ENCODE data around the gene UGT1A4.

UGT1A4 gene

DNA sequence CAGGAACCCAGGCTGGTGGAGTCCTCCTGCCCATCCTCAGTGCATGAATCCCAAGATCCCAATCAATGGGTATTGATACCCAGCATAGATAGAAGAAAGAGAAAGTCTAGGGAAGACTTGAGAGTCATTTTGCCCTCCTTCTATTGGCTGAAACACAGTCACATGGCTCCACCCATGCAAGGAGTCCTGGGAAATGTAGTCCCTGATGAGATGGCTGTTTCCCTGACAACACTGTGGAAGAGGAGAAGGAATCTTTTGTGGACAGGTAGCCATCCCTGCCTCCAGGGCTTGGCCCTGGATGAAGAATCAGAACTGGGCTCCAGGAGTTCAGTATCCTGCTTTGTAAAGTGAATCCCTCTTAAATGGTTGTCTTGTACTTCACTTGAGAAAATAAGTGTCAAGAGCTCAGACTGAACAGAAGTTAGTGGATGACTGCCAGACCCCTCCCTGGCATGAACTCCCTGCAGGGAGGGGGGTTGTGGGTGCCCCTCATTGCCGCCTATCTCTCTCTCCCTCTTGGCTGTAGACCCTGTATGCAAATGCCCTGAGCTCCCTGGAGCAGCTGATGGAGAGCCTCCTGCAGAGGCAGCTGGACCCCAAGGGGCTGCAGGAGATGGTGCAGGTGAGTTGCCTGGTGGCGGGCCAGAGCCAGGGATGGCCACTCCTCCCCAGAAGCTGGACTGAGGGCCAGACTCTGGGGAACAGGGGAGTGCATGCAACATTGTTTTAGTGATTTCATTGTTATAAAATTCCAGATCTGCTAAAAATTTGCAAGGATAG, 95.7 kb downstream of the UGT1A4 start:
- DNase-seq: no peak

DNA sequence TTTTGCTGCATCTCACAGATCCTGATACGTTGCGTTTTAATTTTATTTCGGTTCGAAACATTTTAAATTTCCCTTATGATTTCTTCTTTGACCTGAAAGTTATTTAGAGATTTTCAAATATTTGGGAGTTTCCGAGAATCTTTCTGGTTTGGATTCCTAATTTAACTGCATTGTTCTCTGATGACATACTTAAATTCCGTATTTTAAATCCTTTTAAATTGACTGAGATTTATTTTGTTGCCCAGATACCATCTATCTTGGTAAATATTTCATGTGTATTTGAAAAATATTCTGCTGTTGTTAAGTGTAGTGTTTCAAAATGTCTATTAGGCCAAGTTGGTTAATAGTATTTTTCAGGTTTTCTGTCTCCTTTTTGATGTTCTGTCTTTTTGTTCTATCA, 97.3 kb downstream of the UGT1A4 start:
- no peak for DNase-seq

DNA sequence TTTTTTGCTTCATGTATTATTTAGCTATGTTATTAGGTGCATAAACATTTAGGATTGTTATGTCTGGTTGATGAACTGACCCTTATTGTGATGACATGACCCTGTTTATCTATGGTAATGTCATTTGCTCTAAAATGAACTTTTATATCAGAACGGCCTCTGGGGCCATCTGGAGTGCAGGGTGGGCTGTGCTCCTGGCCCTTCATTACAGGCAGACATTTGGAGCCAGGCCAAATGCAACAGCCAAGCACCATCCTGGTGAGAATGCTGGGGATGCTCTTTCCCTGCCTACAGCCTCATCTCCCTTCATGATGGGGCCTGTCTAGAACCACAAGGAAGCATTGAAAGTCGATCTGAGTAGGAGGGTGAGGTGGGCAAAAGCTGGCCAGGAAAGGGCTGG, 97.8 kb downstream of the UGT1A4 start:
- no peak for DNase-seq

DNA sequence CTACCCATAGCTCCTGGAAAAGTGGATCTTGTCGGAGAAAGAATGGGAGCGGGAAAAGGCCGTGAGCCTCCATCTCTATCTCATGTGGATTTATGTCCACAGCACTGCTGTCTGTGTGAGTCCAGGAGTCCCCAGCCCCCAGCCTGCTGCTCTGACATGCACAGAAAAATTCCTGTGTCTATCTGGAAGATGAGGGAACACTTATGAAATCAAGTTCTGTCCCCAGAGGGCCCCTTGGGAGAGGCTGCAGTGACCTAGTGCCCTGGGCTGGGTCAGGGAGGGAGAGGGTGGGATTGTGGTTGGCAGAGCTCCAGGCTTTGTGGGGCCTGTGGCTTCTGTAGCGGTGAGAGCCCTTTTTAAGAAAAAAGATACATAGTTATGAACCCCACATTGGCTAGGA, 98.2 kb downstream of the UGT1A4 start:
- no peak for DNase-seq

DNA sequence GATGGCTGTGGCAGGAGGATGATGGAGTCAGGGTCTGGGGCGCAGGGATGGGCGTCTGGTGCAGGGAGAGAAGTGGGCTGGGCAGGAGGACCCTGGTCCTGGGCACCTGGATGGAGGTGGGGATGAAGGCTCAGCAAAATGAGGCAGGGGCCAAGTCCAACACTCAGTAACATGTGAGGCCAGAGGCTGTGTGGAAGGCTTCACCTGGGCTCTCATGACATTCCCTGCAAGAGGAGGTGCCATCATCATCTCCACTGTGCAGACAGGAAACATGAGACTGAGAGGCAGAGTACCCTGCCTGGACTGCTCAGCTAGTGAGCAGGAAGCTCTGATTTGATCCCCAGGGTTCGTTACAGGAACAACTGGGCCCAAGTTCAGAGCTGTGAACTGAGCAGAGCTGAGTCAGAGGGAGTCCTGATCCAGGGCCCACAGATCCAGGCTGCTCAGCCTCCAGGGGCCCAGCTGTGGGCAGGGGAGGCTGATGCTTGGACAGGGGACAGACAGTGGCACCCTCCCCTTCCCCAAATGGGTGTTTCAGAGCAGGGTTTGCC, 98.9 kb downstream of the UGT1A4 start:
- DNase-seq: no peak

DNA sequence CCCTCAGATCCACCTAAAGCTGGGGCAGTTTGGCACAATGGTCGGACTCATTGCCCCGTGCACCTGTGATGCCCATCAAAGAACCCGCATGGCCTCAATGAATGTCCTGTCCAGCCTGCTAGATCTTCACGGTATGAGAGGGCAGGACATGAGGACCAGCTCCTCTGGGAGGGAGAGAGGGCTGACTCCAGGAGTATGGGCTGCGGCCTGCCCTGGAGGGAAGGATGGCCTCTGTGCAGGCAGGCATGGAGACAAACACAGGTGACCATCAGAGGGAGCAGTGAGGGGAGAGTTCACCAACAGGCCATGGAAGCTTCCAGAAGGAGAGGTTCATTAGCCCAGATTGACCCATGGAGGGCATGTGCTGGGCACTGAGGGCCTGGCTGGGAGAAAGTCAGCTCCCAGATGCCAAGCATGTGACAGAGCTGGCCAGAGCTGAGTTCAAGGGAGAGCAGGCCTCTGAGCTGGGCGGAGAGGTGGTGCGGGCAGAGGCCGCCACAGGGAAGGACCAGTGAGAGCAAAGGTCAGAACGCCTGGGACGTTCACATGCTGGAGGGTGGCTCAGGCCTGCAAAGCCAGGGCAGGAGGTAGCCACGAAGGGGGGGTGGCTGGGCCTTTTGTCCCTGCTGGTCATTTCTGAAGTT, 99.6 kb downstream of the UGT1A4 start:
- DNase-seq: no peak

DNA sequence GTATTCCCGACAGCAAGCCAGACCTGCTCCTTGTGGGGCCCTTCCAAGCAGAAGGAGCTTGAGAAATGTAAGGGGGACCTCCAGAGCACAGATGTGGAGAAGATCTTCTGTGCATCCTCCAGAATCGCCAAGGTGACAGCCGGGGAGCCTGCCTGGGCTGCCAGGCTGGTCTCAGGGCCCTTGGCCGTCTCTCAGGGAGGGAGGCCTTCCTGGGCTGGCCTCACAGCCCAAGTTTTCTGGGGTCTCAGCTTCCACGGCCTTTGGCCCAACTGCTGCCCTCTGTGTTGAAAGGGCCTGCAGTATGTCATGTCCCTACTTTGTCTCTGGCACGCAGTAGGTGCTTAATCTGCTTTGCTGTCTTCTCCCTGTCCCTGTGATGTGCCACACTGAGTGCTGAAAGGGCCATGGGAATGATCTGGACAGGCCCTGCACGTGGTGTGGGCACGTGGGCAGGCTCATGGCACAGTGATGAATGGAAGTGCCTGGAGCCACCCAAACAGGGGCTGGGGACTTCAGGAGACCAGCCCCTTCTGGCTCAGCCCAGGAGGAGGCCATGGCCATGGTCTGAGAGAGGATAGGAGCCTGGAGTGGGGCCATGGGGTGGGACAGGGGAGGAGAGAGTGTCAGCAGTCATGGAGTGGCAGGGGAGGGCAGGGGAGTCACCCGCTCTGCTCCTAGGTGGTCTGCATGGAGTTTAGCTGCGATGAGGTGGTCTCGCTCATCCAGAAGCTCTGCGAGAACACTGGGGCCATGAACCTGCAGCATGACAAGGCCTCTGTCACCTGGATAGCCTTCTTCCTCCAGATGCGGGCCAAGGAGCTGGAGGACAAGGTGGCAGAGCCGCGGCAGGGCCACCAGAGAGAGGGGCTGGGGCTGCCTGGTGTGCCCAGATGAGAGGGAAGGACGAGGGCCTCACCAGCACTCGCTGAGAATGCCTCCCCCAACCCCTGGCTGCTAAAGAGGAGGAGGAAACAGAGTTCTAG, 100.4 kb downstream of the UGT1A4 start:
- no peak for DNase-seq

DNA sequence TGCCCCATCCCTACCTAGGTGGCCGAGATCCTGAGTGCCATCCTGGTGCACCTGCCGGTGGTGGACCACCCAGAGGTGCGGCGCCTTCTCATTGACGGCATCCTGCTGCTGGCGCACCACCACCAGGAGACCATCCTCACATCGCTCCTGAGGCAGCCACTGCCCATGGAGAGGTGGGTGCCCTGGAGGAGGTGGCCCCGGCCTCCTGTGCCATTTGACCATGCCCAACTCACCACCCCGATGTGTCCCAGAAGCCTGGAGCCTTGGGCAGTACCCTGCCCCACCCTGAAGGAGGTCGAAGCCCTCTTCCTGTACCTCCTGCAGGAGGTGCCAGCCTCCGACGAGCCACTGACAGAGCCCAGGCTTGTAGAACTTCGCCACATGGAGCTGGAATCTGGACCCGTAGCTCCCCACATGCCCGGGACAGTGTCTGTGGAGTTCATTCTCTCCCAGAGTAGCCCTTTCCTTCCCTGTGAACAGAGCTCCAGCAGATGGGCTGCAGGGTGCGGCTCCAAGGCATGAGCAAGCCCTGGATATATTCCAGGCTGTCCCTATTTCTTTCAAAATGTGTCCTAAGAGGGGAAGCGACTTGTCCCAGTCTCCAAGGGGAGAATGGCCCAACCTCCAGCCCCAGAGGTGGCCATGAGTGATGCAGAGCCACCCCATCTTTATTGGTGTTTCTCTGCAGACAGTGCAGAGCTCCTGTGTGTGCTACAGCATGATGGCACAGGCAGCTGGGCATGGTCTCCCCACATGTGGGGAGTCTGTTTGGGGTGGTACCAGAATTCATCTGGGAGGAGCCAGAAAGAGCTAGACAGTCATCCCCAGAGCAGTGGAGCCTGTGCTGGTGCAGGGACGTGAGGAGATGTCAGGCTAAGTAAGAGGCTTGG, 101.6 kb downstream of the UGT1A4 start:
- DNase-seq: no peak

DNA sequence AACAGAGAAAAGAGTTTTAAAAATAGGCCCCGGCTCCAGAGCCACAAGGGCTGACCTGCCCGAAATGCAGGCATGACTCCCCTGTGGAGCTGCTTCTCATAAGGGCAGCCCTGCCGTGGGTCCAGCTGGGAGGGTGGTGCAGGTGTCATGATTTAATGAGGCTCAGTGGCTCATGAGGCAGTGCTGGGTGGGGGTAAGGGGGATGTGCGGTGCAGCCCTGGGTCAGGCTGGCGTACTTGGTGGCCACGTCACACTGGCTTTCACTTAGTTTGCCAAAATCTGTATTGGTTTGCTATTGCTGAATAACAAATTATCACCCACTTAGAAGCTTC, 102.2 kb downstream of the UGT1A4 start:
- no peak for DNase-seq

DNA sequence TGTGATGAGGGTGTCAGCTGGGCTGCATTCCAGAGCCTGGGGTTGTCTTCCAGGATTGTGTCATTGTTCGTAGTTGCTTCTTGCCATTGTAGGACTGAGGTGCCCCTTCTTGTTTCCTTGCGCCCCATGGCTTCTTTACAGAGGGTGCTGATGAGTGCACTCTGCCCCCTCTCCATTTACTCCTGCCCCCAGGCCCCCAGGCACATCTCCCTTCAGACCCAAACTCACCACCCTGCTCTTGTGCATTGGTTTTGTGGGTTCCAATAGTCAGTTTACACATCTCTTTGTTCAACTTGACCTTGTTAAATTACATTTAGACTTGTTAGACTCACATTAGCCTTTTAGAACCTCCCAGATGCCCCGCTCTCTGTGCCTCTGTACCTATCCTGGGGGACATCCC, 102.7 kb downstream of the UGT1A4 start:
- no peak for DNase-seq

DNA sequence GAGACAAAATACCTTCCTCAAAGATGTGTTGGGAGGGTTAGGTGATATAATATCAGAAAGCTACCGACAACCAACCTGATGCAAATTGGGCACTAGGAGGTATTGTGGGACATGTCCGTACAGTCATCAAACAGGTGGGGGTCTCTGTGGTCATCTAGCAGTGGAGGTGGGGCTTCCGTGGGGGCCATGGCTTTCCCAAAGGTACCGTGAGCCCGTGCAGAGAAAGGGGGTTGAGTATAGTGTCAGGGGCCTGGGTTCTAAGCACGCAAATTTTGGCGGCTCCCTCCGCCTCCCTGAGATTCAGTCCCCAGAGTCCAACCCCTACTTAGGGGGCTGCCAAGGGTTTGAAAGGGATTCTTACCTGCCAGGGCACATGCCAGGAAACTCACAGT, 103.2 kb downstream of the UGT1A4 start:
- DNase-seq: no peak

DNA sequence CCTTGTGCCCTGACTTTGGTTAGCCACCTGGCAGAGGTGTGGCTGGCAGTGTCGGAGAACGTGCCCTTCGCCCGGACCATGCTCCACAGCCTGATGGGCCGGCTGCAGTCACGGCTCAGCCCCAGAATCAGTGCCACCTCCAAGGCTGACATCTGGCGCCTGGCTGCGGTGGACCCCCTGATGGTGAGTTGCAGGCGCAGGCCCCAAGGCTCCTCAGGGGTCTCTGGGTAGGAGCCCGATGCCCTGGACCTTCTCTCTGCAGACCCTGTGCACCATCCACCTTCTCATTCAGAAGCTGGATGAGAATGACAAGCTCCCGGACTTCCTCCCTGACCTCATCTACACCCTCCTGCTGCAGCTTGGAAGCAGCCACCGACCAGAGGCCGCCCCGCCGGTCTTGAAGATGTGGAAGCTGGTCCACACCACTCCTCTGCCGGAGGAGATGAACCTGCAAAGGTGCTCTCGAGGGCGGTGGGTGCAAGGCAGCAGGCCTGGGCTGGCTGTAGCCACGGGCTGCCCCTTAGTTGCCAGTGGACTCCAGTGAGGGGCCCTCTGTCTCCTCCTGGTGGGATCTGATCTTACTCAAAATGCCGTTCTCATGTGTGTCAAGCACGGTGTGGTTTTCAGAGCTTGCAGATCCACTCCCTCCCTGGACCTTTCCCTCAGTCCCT, 103.7 kb downstream of the UGT1A4 start:
- no peak for DNase-seq

Data from RPMI8226 (cell line).